ENCODE results near the gene GYG2.
"Not testable (repeated sequence)": the region's sequence is repeated elsewhere in the genome, so short reads cannot be mapped to it uniquely, and the experiment has no call there.

GYG2 gene

GRCh38 chrX:2801223-2801622 lies 27.5 kb upstream of the GYG2 start:
- H3K36me3 ChIP-seq (ENCODE audit: insufficient read depth, low read length): no peaks in the 10 kb centered on the region
- no peak overlapping the region for H3K27ac ChIP-seq (ENCODE audit: low read depth, low read length, poor library complexity, severe bottlenecking)
- no peak overlapping the region for H3K9ac ChIP-seq (ENCODE audit: low read length)
- H2AFZ ChIP-seq (ENCODE audit: low read length): no peak overlapping the region
- no peaks in the 10 kb centered on the region for H3F3A ChIP-seq (ENCODE audit: insufficient read depth, low read length)
- no peaks in the 10 kb centered on the region for H3K9me2 ChIP-seq (ENCODE audit: low read depth, low read length)
- no peak overlapping the region for H3K4me2 ChIP-seq (ENCODE audit: low read length)
- no peak for TF ChIP-seq EZH2 (IDR thresholded peaks at IDR 0.05; ENCODE audit: borderline replicate concordance, low read length)
- H3K4me3 ChIP-seq (ENCODE audit: low read depth, low read length, poor library complexity, severe bottlenecking): no peak overlapping the region
- no peaks in the 10 kb centered on the region for H4K20me1 ChIP-seq (ENCODE audit: insufficient read depth, low read length)
- no peaks in the 10 kb centered on the region for H3K4me1 ChIP-seq (ENCODE audit: insufficient read depth, low read length, severe bottlenecking)
- H3K79me2 ChIP-seq (ENCODE audit: insufficient read depth, low read length): no peaks in the 10 kb centered on the region
- no peaks in the 10 kb centered on the region for H3K9me3 ChIP-seq (ENCODE audit: low read length)
- no peaks in the 10 kb centered on the region for H3K27me3 ChIP-seq (ENCODE audit: insufficient read depth, low read length)

- H3K27me3 ChIP-seq (ENCODE audit: insufficient read depth, low read length); H3K79me2 ChIP-seq (ENCODE audit: insufficient read depth, low read length); H4K20me1 ChIP-seq (ENCODE audit: insufficient read depth, low read length); H3F3A ChIP-seq (ENCODE audit: insufficient read depth, low read length); H3K4me2 ChIP-seq (ENCODE audit: low read length); H2AFZ ChIP-seq (ENCODE audit: low read length); H3K9me3 ChIP-seq (ENCODE audit: low read length); H3K27ac ChIP-seq (ENCODE audit: low read depth, low read length, poor library complexity, severe bottlenecking); H3K9ac ChIP-seq (ENCODE audit: low read length); H3K36me3 ChIP-seq (ENCODE audit: insufficient read depth, low read length); H3K4me3 ChIP-seq (ENCODE audit: low read depth, low read length, poor library complexity, severe bottlenecking); H3K4me1 ChIP-seq (ENCODE audit: insufficient read depth, low read length, severe bottlenecking); H3K9me2 ChIP-seq (ENCODE audit: low read depth, low read length): not testable (repeated sequence)
Measured at GRCh38 chrX:2802376-2803090, 26.2 kb upstream of the GYG2 start.

- H3K27me3 ChIP-seq (ENCODE audit: insufficient read depth, low read length); H4K20me1 ChIP-seq (ENCODE audit: insufficient read depth, low read length); H3K9me3 ChIP-seq (ENCODE audit: low read length); H3K79me2 ChIP-seq (ENCODE audit: insufficient read depth, low read length); H3F3A ChIP-seq (ENCODE audit: insufficient read depth, low read length); H3K4me2 ChIP-seq (ENCODE audit: low read length); H3K4me3 ChIP-seq (ENCODE audit: low read depth, low read length, poor library complexity, severe bottlenecking); H3K27ac ChIP-seq (ENCODE audit: low read depth, low read length, poor library complexity, severe bottlenecking); H3K9ac ChIP-seq (ENCODE audit: low read length); H3K4me1 ChIP-seq (ENCODE audit: insufficient read depth, low read length, severe bottlenecking); H2AFZ ChIP-seq (ENCODE audit: low read length); H3K36me3 ChIP-seq (ENCODE audit: insufficient read depth, low read length); H3K9me2 ChIP-seq (ENCODE audit: low read depth, low read length): not testable (repeated sequence)
Measured at GRCh38 chrX:2803486-2803885, 25.2 kb upstream of the GYG2 start.

- H3K4me1 ChIP-seq (ENCODE audit: insufficient read depth, low read length, severe bottlenecking); H2AFZ ChIP-seq (ENCODE audit: low read length); H4K20me1 ChIP-seq (ENCODE audit: insufficient read depth, low read length); H3K4me3 ChIP-seq (ENCODE audit: low read depth, low read length, poor library complexity, severe bottlenecking); H3K27ac ChIP-seq (ENCODE audit: low read depth, low read length, poor library complexity, severe bottlenecking); H3F3A ChIP-seq (ENCODE audit: insufficient read depth, low read length); H3K4me2 ChIP-seq (ENCODE audit: low read length); H3K79me2 ChIP-seq (ENCODE audit: insufficient read depth, low read length); H3K9me3 ChIP-seq (ENCODE audit: low read length); H3K9me2 ChIP-seq (ENCODE audit: low read depth, low read length); H3K9ac ChIP-seq (ENCODE audit: low read length); H3K27me3 ChIP-seq (ENCODE audit: insufficient read depth, low read length); H3K36me3 ChIP-seq (ENCODE audit: insufficient read depth, low read length): not testable (repeated sequence)
Measured at GRCh38 chrX:2804106-2804843, 24.5 kb upstream of the GYG2 start.

GRCh38 chrX:2804858-2805257 lies 23.9 kb upstream of the GYG2 start:
- not testable (repeated sequence) for H4K20me1 ChIP-seq (ENCODE audit: insufficient read depth, low read length); H3K27me3 ChIP-seq (ENCODE audit: insufficient read depth, low read length); H3F3A ChIP-seq (ENCODE audit: insufficient read depth, low read length); H3K9me2 ChIP-seq (ENCODE audit: low read depth, low read length); H3K79me2 ChIP-seq (ENCODE audit: insufficient read depth, low read length); H3K4me1 ChIP-seq (ENCODE audit: insufficient read depth, low read length, severe bottlenecking); H3K4me3 ChIP-seq (ENCODE audit: low read depth, low read length, poor library complexity, severe bottlenecking); H3K4me2 ChIP-seq (ENCODE audit: low read length); H3K9ac ChIP-seq (ENCODE audit: low read length); H3K27ac ChIP-seq (ENCODE audit: low read depth, low read length, poor library complexity, severe bottlenecking); H2AFZ ChIP-seq (ENCODE audit: low read length); H3K9me3 ChIP-seq (ENCODE audit: low read length); H3K36me3 ChIP-seq (ENCODE audit: insufficient read depth, low read length)

Data from OCI-LY1 (cell line).